GM19025 (cell line): Measurements from ENCODE around the gene FXYD2.

Source experiments
- ATAC-seq: cut with Tn5 transposase; IDR thresholded peaks from one replicate; pipeline ENCODE4 v1.9.1; 2021; ENCODE audit warnings: mild to moderate bottlenecking, low read depth, moderate library complexity; ENCODE audit not compliant: unreplicated experiment

The FXYD2 gene

DNA sequence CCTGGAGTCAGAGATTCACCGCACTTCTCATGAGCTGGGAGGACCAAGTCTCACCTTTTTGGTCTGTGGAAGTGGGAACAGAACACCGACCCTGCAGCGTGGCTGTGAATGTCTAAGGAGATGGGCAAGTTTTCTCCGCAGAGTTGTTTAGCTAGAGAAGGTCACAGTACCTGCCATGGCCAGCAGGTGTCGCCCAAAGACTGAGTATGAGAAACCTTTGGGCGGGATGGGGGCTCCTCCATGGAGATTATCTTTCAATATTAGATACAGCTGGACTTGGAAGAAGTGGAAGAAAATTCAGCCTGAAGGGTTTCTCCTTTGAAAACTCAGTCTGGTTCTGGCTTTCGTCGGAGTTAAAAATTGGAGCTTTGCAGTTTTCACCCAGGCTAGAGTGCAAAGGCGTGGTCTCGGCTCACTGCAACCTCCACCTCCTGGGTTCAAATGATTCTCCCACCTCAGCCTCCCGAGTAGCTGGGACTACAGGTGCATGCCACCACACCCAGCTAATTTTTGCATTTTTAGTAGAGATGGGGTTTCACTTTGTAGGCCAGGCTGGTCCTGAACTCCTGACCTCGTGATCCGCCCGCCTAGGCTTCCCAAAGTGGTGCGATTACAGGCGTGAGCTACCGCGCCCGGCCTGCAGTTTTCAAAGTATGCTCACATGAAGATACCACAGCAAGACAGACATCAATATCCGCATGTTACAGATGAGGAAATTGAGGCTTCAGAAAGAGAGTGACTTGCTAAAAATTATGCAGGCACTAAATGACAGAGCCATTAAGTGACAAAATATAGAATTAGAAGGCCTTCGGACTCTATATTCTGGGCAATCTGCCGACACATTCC, 16.8 kb downstream of the FXYD2 start:
- no peak for ATAC-seq

DNA sequence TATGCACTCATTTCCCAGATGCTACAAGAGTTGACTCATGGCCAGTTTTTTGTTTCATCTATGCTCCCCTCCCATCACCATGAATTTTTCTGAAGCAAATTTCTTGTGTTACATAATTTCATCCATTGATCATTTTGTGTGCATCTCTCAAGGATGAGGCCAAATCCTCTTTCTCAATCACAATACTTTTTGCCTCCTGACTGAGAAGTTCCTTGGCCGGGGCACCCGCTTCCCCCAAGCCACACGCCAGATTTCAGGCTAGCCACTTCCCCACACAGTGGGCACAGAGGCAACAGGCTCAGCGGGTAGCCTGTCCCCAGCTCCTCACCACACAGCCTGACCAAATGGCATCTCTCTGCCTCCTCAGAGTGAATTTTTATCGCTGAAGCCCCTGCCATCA, 17.7 kb downstream of the FXYD2 start:
- no peak for ATAC-seq

DNA sequence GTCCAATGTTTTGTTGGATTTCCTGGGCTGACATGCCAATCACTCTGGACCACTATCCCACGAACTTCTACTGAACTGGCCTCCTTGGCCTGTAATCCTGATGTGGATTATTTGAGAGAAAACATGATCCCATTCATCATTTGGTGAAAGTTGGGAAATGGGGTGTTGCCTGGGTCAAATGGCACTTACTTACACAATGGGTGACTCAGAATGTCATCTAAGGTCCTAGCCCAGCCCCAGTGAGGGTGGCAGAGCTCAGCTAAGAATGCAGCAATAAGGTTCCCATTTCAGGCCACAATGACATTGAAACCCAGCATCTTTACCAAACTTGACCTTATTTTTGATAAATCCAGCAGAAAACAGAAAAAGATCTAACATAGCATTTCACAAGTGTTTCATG, 19.5 kb downstream of the FXYD2 start:
- no peak for ATAC-seq

DNA sequence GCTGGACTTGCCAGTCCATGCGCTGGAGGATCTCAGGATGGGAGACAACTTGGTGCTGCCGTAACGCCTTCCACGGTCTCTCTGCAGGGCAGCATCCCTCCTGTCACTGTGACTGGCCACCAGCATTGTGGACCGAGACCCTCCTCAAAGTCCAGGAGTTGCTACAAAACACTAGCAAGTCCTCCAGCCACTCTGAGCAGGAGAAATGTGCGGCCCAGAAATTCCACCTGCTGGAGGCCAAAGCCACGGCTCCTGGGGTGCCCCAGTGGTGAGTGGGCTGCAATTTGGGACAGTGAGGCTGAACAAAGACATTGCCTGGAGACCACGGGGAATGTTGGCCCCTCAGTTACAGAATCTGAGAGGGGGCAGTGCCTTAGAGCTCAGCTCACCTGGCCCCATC, 20.6 kb downstream of the FXYD2 start:
- ATAC-seq: no peak

DNA sequence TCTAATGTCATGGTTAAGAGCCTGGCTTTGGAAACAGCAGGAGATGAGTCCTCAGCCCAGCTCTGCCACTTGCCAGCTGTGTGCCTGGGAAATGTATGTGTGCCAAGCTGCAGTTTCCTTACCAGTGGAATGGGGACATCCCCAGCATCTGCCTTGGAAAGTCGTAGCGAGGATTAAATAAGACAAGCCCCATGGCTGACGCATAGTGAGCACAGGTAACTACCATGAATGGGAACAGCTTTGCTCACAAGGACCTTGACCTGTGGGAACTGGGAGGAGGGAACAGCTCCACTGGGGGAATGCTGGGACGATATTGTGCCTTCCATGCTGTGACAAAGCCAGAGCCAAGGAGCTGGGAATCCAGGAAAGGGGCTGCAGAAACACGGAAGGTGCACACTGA, 24.9 kb downstream of the FXYD2 start:
- no peak for ATAC-seq

DNA sequence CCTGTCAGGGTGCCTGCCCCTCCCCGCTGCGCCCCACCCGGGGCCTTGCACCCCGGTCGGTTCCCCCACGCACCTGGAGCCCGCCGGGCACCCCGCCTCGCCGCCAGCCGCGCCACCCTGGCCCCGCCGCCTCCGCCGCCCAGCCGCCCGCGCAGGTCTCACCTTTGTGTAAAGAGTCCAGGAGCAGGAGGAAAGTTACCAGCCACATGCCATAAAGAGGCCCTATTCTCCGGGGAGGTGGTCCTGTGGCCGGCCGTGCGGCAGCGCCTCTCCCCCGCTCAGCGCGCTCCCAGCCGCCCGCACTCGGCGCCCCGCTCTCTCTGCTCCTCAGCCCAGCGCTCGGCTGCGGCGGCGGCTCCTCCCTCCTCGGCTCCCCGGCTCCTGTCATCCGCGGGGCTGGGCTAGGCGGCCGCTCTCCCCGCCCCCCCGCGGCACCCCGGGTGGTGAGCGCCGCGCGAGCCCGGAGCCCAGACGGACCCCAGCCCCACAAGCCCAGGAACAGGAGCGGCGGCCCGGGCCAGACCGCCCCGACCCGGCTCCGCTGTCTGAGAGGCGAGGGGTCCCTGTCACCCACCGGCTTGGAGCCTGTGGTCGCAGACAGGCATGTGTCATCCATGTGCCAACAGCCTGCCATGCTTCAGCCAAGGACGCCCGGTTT, 27.5 kb downstream of the FXYD2 start, which contains the start of gene DSCAML1:
Gene DSCAML1, minus strand, starts transcription at position 345 of the 658 bp plus-strand sequence. Its CDS starts 137 bp downstream, at position 208.
- ATAC-seq: no peak

DNA sequence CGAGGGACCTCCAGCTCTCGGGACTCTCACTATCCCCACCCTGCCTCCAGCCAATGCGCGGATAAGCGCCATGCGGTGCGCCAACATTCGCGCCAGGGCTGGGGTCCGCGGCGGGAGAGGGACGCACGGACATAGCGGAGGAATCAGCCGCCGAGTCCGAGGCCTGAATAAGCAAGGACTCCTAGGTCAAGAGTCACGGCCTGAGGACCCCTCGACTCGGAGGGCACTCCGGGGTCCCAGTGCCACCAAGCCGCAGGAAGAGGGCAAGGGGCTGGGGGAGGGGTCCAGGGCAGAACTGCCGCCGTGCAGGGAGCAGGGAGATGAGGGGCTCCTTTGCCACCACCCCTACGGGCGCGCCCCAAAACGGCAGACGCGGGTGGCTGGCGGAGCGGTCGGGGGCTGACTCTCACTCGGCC, 28.1 kb downstream of the FXYD2 start:
- no peak for ATAC-seq

DNA sequence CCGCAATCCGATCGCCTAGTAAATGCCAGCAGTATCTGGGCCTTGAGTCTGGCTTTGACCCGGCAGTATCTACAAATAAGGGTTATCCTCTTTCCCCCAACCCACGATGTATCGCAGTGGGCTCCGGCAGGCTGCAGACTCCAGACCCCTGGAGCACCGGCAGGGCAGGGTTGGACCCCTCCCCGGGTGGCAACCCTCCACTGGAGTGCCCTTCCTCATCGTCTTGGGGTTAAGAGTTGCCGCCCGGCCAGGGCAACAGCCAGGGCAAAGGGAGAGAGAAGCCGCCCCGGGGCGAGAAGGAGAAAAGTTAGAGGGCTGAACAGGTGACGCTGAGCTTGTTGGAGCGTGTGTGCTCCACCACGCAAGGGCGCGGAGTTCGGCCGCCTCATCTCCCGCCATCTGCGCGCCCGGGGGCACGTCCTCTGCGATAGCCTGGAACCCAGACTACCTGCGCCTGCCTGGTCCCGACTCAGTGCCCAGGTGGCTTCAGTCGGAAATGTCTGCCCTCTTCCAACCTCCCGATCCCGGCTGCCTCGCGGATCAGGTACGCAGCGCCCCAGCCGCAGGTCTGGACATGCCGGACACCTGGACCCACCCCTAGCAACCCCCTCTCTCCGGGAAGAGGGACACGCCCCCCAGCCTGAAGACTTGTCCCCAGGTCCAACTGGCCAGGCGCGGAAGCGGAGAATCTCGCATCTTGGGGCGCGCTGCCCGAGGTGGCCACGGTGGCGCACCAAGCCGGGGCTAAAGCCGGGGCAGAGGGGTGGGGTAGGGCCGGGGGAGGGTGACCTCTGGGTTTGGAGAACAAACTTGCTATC, 28.7 kb downstream of the FXYD2 start:
- no peak for ATAC-seq

DNA sequence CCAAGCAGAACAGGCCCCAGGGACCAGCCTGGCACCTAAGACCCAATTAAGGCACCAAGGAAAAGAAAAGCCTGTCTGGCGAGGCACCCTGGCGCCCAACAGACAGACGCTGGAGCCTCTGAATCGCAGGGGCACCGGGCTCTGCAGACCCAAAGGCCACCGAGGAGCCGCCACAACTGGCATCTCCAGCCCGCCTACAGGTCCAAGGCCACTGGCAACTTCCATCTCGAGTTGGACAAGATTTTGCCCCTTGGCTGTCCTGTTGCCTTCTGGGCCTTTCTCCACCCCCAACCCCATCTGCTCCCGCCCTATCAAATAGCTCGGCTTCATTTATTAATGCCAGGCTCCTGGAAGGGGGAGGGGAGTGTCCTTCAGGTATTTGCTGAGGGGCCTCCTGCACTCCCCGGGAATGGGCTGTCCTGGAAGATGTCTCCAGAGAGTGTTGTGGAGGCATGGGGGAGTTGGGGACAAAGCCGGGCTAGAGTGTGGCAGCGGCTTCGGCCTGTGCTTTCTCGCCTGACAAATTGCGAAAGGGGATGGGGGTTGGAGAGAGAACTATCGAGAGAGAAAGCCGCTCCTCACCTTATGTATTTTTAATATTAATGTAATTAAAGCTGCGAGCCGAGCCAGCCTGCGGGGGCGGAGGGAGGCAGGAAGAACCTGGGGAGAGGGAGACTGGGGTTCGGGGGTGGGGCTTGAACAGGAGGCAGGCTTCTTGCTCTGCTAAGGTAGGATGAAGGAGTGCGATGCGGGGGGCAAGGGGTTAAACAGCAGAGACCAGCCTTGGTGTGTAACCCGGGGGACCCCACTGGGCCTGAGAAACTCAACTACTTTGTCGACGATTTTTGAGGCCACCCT, 29.5 kb downstream of the FXYD2 start:
- no peak for ATAC-seq

DNA sequence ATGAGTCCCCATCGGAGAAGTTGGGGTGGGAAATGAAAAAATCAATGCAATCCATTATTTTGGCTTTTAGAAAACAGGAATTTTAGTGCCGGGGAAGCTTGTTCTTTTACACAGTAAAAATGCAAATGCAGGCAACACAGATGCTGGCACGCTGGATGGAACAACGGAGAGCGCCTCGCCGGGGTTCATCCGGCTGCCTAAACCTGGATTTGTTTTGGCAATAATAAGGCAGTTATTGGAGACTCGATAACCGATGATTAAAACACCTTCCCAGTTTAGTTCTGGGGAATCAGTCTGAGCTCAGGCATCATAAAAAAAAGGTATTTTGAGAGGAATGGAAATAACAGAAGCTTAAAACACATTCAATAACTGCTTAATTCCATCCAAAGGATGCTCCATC, 30.4 kb downstream of the FXYD2 start:
- ATAC-seq: no peak

DNA sequence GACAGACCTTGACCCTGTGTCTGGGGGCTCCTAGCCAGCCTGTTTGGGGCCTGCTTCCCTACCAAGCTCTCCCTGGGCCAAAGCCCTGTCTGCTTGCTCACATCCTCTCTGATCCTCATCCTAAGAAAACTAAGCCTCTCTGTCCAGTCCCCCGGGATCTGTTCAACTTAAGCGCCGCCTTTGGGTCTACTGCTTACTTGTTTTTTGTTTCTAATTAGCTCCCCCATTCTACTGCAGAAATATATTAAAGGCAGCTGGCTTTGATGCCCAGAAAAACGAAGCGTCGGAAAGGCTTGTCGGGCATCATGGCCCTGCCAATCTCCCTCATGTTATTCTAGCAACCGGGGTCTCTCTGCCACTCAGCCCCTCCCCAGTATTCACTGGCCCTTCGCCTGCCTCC, 31.0 kb downstream of the FXYD2 start:
- ATAC-seq: no peak

DNA sequence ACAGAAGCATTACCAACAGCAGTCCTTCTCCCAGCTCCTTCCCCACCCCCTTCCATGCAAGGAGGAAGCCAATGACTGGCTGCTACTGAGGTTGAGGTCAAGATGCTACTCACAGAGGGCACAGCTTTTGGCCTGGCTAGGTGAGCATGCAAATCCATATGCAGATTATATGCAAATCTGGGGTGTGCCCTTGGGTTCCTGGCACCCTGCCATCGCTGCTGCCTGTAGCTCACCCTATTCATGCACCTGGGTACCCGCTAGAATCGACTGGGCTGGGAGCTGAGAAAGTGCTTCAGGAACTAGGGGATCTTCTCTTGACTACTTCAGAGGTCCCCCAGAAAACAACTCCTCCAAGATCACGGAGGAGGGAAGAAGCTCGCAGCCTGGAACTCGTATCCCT, 31.6 kb downstream of the FXYD2 start:
- ATAC-seq: no peak

DNA sequence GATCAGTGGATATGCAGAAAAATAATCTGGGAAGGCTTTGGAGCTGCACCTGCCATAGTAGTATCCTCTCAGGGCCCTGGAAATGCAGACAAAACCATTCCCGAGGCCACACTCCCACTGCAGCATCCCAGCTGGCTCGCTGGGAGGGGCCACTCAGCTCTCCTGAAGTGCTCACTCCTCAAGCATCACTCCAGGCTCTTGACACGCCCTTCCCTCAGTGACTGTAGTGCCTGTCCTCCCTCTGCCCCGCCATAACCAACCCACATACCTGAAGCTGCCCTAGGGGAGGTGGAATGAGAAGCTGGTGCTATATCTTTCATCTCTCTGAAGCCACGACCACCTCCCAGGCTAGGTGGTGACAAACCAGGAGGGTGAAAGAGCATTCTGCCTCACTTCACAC, 32.3 kb downstream of the FXYD2 start:
- ATAC-seq: no peak

DNA sequence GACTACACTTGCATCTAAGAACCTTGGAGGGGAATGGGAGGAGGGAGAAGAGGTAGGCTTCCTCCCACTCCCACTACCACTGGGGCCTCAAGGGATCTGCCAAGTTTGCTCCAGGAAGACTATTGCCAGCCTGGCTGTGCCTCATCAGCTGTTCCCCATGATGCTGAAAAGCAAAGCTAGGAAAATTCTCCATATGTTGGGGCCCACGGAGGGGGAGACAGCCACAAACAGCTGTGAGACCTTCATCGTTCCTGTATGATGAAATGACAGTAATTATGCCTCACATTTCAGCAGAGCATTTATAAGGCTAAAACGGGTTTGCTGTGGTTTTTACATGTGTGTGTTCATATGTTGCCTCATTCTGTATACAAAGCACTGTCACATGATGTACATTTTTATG, 34.3 kb downstream of the FXYD2 start:
- no peak for ATAC-seq

DNA sequence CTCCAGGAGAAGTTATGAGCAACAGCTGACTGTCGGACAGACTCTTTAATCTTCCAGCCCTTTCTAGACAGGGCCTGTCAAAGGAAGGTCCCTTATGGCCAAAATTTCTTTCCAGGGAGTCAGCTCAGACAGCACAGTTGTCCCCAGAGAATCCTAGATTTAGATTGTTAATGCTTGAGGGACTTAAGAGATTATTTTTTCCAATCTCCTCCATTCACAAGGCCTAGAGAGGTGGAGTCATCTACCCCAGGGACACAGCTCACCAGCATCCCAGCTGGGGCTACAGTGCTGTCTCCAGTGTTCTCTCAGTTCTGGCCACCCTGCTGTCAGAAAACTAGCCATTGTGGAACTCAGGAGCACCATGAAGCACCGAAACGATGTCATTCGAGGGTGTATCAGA, 35.3 kb downstream of the FXYD2 start:
- ATAC-seq: no peak

DNA sequence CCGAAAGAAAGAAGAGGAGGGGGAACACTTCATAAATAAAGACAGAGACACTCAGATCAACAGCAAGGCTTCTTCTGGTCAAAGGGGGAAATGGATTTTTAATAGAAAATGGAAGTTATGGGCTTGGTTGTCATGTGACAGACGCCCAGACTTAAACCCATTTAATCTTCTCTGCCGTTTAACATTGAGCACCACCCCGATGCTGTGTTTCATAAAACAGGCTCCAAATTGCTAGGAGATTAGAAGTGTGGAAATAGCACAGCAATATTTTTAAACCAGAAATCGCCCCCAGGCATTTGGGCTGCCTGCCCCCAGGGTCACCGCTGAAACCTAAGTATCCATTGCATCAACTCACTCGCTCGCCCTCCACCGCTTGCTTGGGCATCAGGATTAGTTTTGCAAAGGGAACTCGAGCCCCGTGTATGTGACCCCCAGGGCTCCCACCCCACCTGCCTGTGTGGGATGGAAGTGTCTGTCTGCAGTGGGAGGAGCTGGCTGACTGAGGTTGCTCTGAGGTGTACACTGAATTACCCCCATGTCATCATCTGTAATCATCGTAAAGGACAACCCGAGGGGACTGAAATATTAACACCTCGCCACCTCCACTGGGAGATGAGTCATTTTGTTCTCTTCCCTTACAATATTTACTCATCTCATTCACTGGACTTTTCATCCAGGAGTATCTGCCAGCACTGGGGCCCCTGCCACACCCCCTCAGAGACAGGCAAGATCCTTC, 38.2 kb downstream of the FXYD2 start:
- no peak for ATAC-seq

DNA sequence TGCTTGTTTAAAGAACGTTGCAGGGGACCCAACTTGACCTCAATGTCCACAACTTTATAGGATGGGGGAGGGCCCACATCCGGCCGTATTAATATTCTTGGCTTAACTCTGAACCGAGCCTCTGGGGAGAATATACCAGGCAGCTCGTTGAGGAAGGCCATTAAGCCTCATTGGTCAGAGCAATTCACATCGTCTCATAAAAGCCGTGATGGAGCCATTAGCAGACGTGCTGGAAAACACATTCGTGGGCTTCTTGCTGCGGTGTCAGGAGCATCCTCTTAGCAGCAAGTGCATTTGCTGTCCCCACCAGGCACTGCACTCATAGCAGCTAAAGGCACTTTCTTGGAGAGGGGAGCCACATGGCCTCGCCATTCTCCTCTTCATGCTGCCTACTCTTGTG, 42.4 kb downstream of the FXYD2 start:
- ATAC-seq: no peak

DNA sequence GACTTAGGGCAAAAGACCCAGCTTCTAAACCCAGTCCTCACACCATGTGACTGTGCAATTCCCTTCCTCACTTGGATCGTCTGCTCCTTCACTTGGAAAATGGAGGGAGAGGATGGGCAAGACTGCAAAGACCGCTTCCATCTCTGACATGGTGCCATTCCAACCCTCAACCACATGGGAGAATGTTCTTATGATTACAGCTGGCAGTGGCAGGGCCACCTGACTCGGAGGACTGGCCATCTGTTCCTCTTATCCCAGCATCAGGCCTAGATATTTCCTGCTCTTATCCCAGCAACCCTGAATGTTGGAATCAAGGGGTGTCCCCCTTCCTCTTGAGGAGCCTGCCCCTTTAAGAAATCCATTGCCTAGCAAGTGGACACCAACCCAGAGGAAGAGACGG, 42.9 kb downstream of the FXYD2 start:
- ATAC-seq: no peak

DNA sequence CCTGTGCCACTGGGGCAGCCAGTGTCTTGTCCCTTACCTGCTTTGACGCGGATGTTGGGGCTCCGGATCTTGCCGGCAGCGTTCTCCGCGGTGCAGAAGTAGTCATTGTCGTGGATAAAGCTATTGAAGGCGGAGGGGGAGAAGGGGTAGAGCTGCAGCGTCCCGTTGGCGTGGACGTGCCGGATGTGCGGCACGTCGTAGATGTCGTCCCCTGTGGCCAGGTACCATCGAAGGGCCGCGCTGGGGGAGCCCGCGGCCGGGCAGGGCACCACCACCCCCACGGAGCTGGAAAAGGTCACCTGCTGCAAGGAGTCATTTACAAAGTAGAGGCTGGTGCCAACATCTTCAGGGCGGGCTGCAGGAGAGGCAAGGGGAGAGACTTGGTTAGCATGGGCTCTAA, 44.1 kb downstream of the FXYD2 start:
- no peak for ATAC-seq

DNA sequence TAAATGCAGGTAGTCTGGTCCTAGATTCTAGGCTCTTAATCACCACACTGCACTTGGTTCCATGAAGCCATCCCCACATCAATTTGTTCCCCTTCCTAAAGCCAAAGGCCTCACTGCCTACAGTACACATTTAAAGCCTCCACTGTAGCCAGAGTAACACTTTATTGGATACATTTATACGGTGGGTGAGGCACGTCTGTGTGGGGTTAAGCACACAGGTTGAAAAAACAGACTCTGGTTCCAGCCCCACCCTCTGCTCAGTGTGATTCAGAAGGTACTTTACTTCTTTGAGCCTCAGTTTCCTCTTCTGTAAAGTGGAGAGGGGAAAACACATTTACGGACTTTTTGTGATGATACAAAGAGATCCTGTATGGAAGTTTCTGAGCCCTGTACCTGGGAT, 50.0 kb downstream of the FXYD2 start:
- ATAC-seq: no peak
